GM12878 (cell line): ENCODE measurements around the gene CBLB. TPM values are rescaled to one million over a fixed set of nuclear protein-coding genes. Genes with fewer than 3 reads are reported as not detected.
A peak's percentile ranks its signal among the peaks of the same experiment; 100 is the strongest.

ENCODE experiments used
- ATF3 ChIP-seq: IDR thresholded peaks from 2 replicates; pipeline ENCODE4 v1.6.1; 2011; ENCODE audit warnings: low read depth, mild to moderate bottlenecking, low read length, moderate library complexity, borderline replicate concordance; ENCODE audit errors: extremely low read depth
- BCLAF1 ChIP-seq: fragments of 450-650 bp; IDR thresholded peaks from 2 replicates; pipeline ENCODE4 v1.6.1; 2017; ENCODE audit warnings: antibody characterized with exemption, mild to moderate bottlenecking, moderate library complexity
- DPF2 ChIP-seq: fragments of 450-650 bp; IDR thresholded peaks from 2 replicates; pipeline ENCODE4 v1.6.1; 2017; ENCODE audit warnings: mild to moderate bottlenecking
- IKZF2 ChIP-seq, 2 experiments: fragments of 450-650 bp; IDR thresholded peaks; 2 replicates each; pipeline ENCODE4 v1.6.1; 2017; ENCODE audit warnings: mild to moderate bottlenecking in 2 of 2, moderate library complexity in 2 of 2
- LARP7 ChIP-seq: fragments of 450-650 bp; IDR thresholded peaks from 2 replicates; pipeline ENCODE4 v1.6.1; 2017; ENCODE audit warnings: mild to moderate bottlenecking
- MTA2 ChIP-seq: fragments of 450-650 bp; IDR thresholded peaks from 2 replicates; pipeline ENCODE4 v1.6.1; 2016; ENCODE audit warnings: low read depth, mild to moderate bottlenecking, moderate library complexity
- MTA3 ChIP-seq: IDR thresholded peaks from 2 replicates; pipeline ENCODE4 v1.6.1; 2012; ENCODE audit warnings: low read length, inconsistent platforms, borderline replicate concordance
- MYB ChIP-seq: fragments of 150-350 bp; IDR thresholded peaks from 2 replicates; pipeline ENCODE4 v1.6.1; 2014; ENCODE audit warnings: mild to moderate bottlenecking, low read depth, low read length, borderline replicate concordance
- PAX5 ChIP-seq: IDR thresholded peaks from 2 replicates; pipeline ENCODE4 v1.6.1; 2011; ENCODE audit warnings: low read depth, low read length, borderline replicate concordance
- PAX8 ChIP-seq: fragments of 450-650 bp; IDR thresholded peaks from 2 replicates; pipeline ENCODE4 v1.6.1; 2017; ENCODE audit warnings: mild to moderate bottlenecking, moderate library complexity
- PKNOX1 ChIP-seq: fragments of 450-650 bp; IDR thresholded peaks from 2 replicates; pipeline ENCODE4 v1.6.1; 2016; ENCODE audit warnings: mild to moderate bottlenecking
- RAD21 ChIP-seq: IDR thresholded peaks from 2 replicates; pipeline ENCODE4 v1.6.1; 2011; ENCODE audit warnings: mild to moderate bottlenecking, low read depth, low read length, moderate library complexity; ENCODE audit not compliant: insufficient read depth
- RBBP5 ChIP-seq: fragments of 200-600 bp; sonication (generic); conservative IDR thresholded peaks from 2 replicates; pipeline ENCODE4 v1.6.1; 2016
- RELA ChIP-seq: fragments of 450-650 bp; IDR thresholded peaks from 2 replicates; pipeline ENCODE4 v1.8.0; 2014; ENCODE audit warnings: borderline replicate concordance; ENCODE audit not compliant: partially characterized antibody
- RUNX3 ChIP-seq: IDR thresholded peaks from 2 replicates; pipeline ENCODE4 v1.6.1; 2012; ENCODE audit warnings: low read length, inconsistent platforms
- SKIL ChIP-seq: fragments of 450-650 bp; IDR thresholded peaks from 2 replicates; pipeline ENCODE4 v1.6.1; 2017; ENCODE audit warnings: mild to moderate bottlenecking, low read depth, inconsistent platforms; ENCODE audit not compliant: poor library complexity, severe bottlenecking
- ZNF217 ChIP-seq: fragments of 450-650 bp; IDR thresholded peaks from 2 replicates; pipeline ENCODE4 v1.6.1; 2017; ENCODE audit warnings: antibody characterized with exemption, mild to moderate bottlenecking
- polyA plus RNA-seq, 11 experiments: library from polyadenylated mRNA; depleted of rRNA in 4 of 11; unstranded in 6 of 11; stranded (reverse) in 5 of 11; fragments of >200 nt; fragmentation: Nextera tagmentation in 4 of 11; fragmentation: Illumina TruSeq in 1 of 11; extraction: Ambion mirVana in 4 of 11; extraction: Trizol in 1 of 11; gene quantifications; 1 replicate in 1 of 11; 2 replicates in 10 of 11; pipeline versions ENCODE4 v1.2.1 to v1.2.3, GENCODE V29; 2011 to 2016; ENCODE audit warnings: inconsistent platforms in 2 of 11, missing spikeins in 2 of 11, low read depth in 1 of 11
- total RNA-seq, 4 experiments: library from RNA; depleted of rRNA in 3 of 4; stranded (reverse); fragments of >200 nt in 3 of 4; fragmentation: Illumina TruSeq in 1 of 4; extraction: Trizol in 1 of 4; gene quantifications; 2 replicates each; pipeline versions ENCODE4 v1.2.1 to v1.2.3, GENCODE V29; 2013 to 2021
- TF ChIP-seq, protein P1 (sequence below): fragments of 450-650 bp; IDR thresholded peaks from 2 replicates; pipeline ENCODE4 v1.6.1; 2017; ENCODE audit warnings: low read depth, mild to moderate bottlenecking, moderate library complexity
- TF ChIP-seq, protein P2 (sequence below): IDR thresholded peaks from 2 replicates; pipeline ENCODE4 v1.6.1; 2011; ENCODE audit warnings: mild to moderate bottlenecking, low read depth, low read length, moderate library complexity; ENCODE audit not compliant: insufficient replicate concordance

CBLB gene
- total and polyA plus RNA-seq, 10 of the 15 experiments (the other 5 are each of a cell fraction or from before 2014, with no cell fraction given) = 17.2 to 107 (median 41.9) TPM

- TF ChIP-seq MTA3 (no peak), RUNX3 (peak; percentile 76), MYB (no peak), SKIL (peak; percentile 42), PAX5 (no peak), ATF3 (no peak), PAX8 (no peak), PKNOX1 (peak; percentile 97), IKZF2 (IDR thresholded peaks at IDR 0.05) (peak; percentile 68 to 71; a peak in 3 of 4 replicates), BCLAF1 (no peak), MTA2 (peak; percentile 77), RELA (no peak), RBBP5 (no peak), DPF2 (peak; percentile 77), ZNF217 (peak; percentile 47; the same call in 1 of the 2 replicates), LARP7 (no peak), RAD21 (peak; percentile 16; the same call in 1 of the 2 replicates)
- TF ChIP-seq, protein P1, sequence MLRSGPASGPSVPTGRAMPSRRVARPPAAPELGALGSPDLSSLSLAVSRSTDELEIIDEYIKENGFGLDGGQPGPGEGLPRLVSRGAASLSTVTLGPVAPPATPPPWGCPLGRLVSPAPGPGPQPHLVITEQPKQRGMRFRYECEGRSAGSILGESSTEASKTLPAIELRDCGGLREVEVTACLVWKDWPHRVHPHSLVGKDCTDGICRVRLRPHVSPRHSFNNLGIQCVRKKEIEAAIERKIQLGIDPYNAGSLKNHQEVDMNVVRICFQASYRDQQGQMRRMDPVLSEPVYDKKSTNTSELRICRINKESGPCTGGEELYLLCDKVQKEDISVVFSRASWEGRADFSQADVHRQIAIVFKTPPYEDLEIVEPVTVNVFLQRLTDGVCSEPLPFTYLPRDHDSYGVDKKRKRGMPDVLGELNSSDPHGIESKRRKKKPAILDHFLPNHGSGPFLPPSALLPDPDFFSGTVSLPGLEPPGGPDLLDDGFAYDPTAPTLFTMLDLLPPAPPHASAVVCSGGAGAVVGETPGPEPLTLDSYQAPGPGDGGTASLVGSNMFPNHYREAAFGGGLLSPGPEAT = peak; percentile 60; the same call in 1 of the 2 replicates
- TF ChIP-seq, protein P2, sequence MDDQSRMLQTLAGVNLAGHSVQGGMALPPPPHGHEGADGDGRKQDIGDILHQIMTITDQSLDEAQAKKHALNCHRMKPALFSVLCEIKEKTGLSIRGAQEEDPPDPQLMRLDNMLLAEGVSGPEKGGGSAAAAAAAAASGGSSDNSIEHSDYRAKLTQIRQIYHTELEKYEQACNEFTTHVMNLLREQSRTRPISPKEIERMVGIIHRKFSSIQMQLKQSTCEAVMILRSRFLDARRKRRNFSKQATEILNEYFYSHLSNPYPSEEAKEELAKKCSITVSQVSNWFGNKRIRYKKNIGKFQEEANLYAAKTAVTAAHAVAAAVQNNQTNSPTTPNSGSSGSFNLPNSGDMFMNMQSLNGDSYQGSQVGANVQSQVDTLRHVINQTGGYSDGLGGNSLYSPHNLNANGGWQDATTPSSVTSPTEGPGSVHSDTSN = peak; percentile 83
These were observed 70.4 kb downstream of the CBLB start (continued) for GRCh38 chr3:105798381-105798934.
